GM18951 (cell line): Measurements from ENCODE around the gene NR1H2.
"Not testable (repeated sequence)": the region's sequence is repeated elsewhere in the genome, so short reads cannot be mapped to it uniquely, and the experiment has no call there.

Experiments
- POLR2A ChIP-seq: IDR thresholded peaks from 4 replicates; pipeline ENCODE4 v1.6.1; 2011; ENCODE audit warnings: mild to moderate bottlenecking; ENCODE audit not compliant: insufficient read length, insufficient read depth; ENCODE audit errors: extremely low read depth
- in situ Hi-C: fragments of 300-500 bp; cut with MboI; formaldehyde crosslinking; loops from one replicate; pipeline ENCODE4 v1.12.0; 2022; ENCODE audit warnings: low sequenced_read_pairs, mixed read lengths, inconsistent platforms; ENCODE audit not compliant: unreplicated experiment

The NR1H2 gene

DNA sequence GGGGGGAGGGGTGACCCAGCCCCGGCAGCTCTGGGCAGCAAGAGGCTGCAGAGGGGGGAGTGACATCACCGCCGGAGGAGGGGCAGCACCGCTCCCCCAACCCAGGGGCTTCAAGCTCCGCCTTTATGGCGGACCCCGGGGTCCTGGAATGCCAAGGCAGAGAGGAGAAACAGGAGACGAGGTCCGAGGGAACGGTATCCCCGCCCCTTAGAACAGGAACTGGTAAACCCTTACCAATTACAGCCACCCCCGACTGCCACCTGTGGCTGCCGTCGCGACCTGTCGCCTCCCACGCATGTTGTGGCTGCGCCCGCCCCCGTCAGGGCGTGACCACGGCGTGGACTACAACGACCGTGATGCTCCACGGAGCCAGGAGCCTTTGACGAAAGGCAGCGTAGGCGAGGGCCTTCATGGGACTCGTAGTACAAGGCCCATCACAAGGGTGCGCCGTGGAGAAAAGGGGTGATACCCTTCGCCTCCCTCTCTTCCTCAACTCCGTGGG lies 43.0 kb upstream of the NR1H2 start:
- in situ Hi-C loops, result no loop called here
- no peak for TF ChIP-seq POLR2A

DNA sequence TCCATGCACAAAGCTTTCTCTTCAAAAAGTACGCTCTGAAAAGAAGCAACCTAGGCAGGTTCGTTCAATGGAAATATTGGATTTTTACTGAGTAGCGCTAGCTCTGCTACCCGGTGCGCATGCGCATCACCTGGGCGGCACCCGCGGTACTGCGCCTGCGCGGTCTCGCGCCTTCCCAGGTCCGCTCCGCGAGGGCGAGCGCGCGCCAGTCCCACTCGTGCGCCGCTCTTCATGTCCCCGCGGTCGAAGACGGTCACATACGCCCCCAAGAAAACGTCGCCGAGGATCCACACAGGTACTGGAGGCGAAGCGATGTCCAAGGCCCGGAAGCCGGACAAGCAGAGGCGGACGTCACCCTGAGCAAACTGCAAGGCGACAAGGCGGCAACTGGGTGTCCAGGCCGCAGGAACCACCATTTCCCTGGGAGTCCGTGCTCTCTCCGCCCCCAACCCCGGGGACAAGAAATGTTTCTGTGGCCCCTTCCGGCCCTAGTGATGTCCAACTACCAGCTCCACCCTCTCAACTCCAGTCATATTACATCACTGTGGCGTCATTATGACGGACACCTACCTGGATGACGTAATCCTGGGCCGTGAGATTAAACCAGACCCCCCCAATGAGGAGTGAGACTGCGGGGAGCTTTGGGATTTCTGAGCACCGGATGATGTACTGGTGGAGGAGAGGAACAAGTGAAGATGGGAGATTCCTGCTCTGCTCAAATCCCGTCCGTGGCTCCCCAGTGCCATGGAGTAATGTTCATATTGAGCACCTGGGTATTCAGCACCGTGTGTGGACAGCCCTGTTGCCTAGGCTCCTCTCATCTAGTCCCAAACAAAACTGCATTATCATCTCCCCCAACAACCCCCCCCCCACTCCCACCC lies 42.3 kb upstream of the NR1H2 start:
- in situ Hi-C loops, result no loop called here
- TF ChIP-seq POLR2A, result peak; percentile 51

DNA sequence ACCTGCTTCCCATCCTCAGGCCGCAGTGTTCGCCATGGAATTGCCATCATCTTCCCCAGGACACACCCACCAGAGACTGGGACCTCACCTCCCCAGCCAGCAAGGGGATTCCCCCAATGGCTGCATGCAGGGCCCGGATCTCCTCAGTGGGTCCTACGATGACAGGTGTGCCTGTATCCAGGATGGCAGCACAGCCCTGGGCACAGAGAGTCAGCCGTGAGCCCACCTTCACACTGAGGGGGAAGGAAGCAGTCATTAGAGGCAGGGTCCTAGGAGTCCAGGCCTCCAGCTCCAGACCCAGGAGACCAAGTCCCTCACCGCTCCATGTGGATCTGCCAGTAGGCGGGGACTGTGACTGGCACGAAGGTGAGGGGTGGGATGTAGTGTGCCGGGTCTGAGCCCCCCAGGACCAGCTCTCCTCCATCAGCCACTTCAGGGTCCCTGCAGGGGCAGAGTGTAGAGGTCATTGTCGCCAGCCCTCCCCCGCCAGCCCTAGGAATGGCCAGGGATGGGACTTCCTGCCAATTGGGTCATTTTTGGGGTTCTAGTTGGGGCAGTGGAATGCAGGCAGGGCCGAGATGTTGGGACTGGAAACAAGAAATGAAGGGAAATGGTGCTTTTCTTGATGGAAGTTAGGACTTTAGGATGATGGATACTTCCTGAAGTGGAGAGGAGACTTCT lies 41.4 kb upstream of the NR1H2 start:
- no peak for TF ChIP-seq POLR2A
- in situ Hi-C loops, result no loop called here

DNA sequence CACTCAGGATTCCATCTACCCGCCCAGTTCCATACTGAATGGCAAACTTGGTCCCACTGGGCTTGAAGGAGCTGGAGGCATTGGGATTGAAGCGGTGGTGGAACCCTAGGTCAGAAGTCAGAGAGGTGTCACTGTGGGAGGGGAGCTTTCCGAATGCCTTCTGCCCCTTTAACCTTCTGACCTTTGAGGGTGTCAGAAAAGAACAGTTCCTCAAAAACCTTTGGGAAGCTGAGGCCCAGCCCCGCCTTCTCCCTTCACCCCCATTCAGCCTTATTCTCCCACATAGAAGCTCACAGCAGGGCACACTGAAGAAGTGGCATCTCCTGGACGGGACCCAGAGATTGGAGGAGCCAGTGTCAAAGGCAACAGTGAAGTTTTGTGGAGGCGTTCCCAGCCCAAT lies 39.2 kb upstream of the NR1H2 start:
- in situ Hi-C loops, result not testable (repeated sequence)

DNA sequence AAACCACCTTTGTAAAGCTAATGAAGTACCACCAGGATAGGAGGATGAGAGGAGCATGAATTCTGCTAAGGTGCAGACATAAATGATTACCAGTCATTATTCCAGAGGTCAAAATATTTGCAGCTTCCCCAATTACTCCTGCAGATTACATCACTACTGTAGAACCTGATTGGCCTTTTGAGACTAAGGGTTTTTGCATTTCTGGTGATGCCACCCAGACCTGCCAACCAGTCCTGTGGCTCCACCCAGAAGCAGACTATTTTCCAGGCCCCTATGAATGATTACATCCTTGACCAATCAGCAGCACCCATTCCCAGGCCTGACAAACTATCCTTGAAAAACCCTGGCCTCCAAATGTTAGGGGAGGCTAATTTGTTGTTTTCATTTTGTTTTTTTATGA lies 35.9 kb upstream of the NR1H2 start:
- no peak for TF ChIP-seq POLR2A
- in situ Hi-C loops, result no loop called here

DNA sequence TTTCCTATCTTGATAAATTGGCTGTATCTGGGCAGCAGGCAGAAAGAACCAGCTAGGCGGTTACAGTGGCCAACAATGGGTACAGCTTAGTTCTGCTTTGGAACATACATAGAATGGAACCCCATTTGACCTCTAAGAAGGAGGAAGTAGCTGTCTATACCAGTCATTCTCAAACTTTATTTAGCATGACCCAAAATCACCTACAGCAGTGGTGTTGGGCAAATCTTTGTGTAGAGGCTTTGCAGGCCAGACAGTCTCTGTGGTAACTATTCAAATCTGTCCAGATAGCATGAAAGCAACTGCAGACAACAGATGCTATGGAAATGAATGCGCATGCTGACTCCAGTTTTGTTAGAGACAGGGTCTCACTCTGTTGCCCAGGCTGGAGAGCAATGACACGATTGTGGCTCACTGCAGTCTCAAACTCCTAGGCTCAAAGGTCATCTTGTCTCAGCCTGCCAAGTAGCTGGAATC lies 35.1 kb upstream of the NR1H2 start:
- in situ Hi-C loops, result no loop called here
- TF ChIP-seq POLR2A, result peak; percentile 15

DNA sequence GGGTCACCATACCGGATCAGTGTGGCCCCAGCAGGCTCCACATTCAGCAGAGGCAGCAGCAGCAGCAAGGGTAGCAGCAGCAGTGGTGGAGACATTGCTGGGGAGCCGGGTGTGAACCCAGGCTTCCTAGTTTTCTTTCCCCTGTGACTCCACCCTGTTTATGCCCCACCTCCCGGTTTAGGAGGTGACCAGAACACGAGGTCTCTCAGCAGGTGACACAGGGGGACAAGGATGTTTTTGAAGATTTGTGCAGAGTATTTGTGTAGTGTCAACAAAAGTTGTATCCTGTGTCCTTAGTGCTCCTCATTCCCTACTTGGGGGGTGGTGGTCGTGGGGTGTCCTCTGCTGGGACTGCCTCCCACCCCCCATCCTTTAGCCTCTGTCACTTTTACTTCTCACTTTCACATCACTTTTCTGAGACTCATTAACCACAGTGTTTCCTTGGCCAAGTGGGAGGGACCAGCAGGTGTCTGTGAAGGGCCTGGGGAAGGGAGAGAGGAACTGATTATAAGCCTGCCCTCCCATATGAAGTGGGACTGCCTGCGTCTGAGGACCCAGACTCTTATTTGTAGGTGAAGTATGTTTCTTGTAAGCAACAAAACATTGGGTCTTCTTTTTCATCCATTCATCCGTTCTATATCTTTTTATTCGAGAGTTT lies 31.5 kb upstream of the NR1H2 start:
- TF ChIP-seq POLR2A, result peak; percentile 54
- in situ Hi-C loops, result no loop called here

DNA sequence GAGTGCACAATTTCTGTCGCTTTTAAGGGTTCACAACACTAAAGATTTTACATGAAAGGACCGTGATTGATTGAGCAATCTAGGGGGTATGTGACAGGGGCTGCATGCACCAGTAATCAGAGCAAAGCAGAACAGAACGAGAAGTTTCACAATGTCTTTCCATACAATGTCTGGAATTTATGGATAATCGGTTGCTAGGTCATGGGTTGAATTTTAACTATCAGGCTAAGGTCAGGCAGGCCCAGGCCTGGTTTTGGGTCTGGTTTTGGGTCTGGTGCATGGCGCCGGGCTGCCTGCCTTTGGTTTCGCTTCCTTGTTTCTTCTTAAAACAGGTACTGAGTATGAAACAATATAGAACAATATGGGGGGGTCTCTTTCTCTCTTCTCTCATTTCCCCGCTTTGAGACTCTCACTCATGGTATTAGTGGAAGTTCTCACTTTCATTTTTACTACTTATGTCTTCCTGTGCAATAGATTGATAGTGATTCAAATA lies 29.1 kb upstream of the NR1H2 start:
- in situ Hi-C loops, result not testable (repeated sequence)

DNA sequence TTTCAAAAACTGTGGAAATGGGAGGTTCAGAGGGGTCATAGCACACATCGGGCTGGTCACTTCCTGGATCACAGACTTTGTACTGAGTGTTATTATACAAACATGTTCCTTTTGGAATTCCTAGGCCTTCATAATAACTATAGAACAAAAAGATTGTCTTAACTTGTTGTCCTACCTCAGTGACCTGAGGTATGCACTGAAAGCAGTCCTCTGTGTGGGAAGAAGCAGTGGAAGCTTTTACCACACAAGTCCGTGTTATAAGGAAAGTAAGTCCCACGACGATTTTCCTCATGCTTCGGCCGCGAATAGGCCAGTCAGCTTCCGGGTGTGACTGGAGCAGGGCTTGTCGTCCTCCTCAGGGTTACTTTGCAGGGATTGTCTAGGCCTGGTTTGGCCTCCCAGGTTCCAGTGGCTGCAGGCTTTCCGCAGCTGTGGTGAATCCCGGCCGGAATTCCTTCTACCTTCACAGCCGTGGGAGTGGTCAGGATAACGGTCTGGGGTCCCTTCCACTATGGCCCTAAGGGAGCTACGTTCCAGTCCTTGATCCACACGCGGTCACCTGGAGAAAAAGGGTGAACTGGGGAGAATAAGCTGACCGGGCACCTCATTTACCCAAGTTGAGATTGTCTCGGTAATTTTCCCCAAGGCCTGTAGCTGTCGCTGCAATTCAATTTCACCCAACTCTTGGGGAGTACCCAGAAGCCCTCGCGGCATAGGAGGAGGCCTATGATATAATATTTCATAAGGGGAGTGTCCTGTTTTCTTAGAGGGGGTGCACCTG lies 26.8 kb upstream of the NR1H2 start:
- TF ChIP-seq POLR2A, result no peak
- in situ Hi-C loops, result loop anchor here (25.0 kb wide), 1 partner anchor 438 kb away; the partner anchor contains the start of gene ACP4

DNA sequence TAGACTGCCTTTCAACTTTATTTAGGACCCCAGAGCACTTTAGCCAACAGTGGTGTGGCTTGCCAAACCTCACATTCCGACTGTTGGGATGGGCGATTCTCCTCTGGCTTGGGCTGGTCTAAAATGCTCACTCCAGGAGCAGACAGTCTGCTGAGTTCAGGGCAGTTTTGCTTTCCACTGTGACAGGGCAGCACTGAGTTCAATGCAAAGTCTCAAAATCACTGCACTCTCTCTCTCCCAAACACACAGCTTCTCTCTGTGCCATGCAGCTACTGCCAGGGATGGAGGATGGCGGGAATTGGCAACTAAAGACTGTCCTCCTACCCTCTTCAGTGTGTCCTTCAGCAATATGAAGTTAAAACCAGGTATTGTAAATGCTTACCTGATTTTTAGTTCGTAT lies 24.0 kb upstream of the NR1H2 start:
- no peak for TF ChIP-seq POLR2A
- in situ Hi-C loops, result loop anchor here (25.0 kb wide), 1 partner anchor 435 kb away; the partner anchor contains the start of gene ACP4

DNA sequence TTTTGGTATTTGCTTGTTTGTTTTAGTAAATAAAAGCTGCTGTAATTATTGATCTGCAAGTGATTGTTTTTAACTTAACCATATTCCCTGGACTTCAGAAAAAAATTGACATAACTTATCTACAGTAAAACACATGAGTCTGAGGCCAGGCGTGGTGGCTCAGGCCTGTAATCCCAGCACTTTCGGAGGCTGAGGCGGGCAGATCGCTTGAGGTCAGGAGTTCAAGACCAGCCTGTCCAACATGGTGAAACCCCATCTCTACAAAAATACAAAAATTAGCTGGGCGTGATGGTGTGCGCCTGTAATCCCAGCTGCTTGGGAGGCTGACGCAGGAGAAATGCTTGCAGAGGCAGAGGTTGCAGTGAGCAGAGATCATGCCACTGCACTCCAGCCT lies 22.8 kb upstream of the NR1H2 start:
- in situ Hi-C loops, result loop anchor here (25.0 kb wide), 1 partner anchor 434 kb away; the partner anchor contains the start of gene ACP4

DNA sequence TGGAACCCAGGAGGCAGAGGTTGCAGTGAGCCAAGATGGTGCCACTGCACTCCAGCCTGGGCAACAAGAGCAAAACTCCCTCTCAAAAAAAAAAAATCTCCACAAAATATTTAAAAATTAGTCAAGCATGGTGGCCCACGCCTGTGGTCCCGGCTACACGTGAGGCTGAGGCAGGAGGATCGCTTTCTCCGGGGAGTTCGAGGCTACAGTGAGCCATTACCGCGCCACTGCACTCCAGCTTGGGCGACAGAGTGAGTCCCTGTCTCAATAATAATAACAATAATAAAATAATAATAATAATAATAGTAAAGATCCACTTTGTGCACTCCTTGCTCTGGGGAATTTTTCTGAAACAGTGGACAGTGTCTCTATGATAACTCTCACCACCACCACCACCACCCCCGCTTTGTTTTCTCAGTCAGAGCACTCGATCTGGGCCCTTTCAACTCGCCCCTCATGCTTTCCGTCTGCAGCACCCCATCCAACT lies 19.5 kb upstream of the NR1H2 start:
- no peak for TF ChIP-seq POLR2A
- in situ Hi-C loops, result loop anchor here (25.0 kb wide), 1 partner anchor 431 kb away; the partner anchor contains the start of gene ACP4
